Esophagus (tissue), 2 donors: ENCODE data around the gene DEDD2. TPM values are rescaled to one million over a fixed set of nuclear protein-coding genes. Genes with fewer than 3 reads are reported as not detected.

Experiments
- H3K27ac ChIP-seq, 2 donors: one replicate each; pipeline ENCODE4 v1.5.1; 2013; ENCODE audit warnings: low read depth in 2 of 2, mild to moderate bottlenecking in 2 of 2, inconsistent platforms in 1 of 2, low read length in 1 of 2, moderate library complexity in 1 of 2
- H3K27me3 ChIP-seq, 2 donors: one replicate each; pipeline ENCODE4 v1.6.1; 2013; ENCODE audit warnings: low read length in 2 of 2, control low read depth in 1 of 2, mild to moderate bottlenecking in 1 of 2; ENCODE audit not compliant: insufficient read depth in 2 of 2, control insufficient read depth in 1 of 2
- H3K36me3 ChIP-seq, 2 donors: one replicate each; pipeline ENCODE4 v1.6.1; 2013; ENCODE audit warnings: low read length in 1 of 2; ENCODE audit not compliant: control insufficient read depth in 2 of 2, insufficient read depth in 2 of 2
- H3K4me1 ChIP-seq, 2 donors: one replicate each; pipeline ENCODE4 v1.6.1; 2013; ENCODE audit warnings: low read length in 1 of 2; ENCODE audit not compliant: control insufficient read depth in 2 of 2, insufficient read depth in 2 of 2
- H3K4me3 ChIP-seq, 2 donors: one replicate each; pipeline ENCODE4 v1.5.1; 2013; ENCODE audit warnings: low read length in 2 of 2, mild to moderate bottlenecking in 2 of 2, low read depth in 1 of 2, moderate library complexity in 1 of 2
- H3K9me3 ChIP-seq, 2 donors: one replicate each; pipeline ENCODE4 v1.6.1; 2013; ENCODE audit warnings: mild to moderate bottlenecking in 2 of 2, low read depth in 1 of 2, low read length in 1 of 2, moderate library complexity in 1 of 2; ENCODE audit not compliant: control insufficient read depth in 2 of 2, insufficient read depth in 1 of 2
- WGBS, 2 donors: extraction: QIAGEN DNeasy Blood & Tissue Kit; methylation state at CpG; one replicate each; pipeline ENCODE4 v1.1.7; 2013; 5-methylcytosine and 5-hydroxymethylcytosine counted together
- polyA plus RNA-seq, 2 donors: library from polyadenylated mRNA; stranded (reverse); fragments of 200-250 nt; gene quantifications; one replicate each; pipeline ENCODE4 v1.2.3, GENCODE V29; 2013
- donor health status: healthy with polysubstance abuse.
- donor health status: Bipolar disorder and iron deficiency.

Gene DEDD2
- polyA plus RNA-seq, 2 donors: 20.7 to 21.9 TPM

DNA sequence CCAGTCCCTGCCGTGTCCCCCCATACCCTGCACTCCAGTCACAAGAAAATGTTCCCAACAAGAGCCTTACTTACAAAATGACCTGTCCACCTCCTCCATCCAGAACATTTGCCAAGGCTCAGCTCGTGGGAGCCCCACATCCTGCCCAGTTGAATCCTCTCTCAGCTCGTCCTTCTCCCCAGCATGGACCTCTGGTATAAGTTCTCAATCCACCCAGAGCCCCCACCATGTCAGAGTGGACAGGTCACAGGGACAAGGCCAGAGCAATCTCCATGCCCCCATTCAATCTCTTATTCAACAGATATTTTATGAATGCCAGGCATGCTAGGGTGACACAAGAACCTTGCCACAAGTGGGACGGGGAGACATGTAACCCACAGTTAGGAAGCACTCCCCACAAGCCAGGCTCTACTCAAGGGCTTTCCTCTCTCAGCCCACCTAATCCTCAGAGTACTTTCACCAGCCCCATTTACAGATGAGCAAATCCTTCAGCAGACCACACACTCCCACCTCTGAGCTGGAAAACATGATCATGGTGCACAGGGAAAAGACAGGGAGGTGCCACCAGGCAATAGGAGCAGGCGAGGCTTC, 15.1 kb downstream of the DEDD2 start:
- Histone ChIP-seq H3K9me3 (no peaks in the 10 kb centered on the region), H3K27me3 (no peaks in the 10 kb centered on the region), H3K4me3 (no peak overlapping the region), H3K27ac (peak overlapping the region; percentile 8 to 59), H3K36me3 (peaks cover 17 to 49% of the 10 kb centered on the region in 2 donors), H3K4me1 (peaks cover 12 to 39% of the 10 kb centered on the region in 2 donors)
- WGBS, 2 donors: 78 to 82% methylated on average over 5 of the region's 5 CpGs

DNA sequence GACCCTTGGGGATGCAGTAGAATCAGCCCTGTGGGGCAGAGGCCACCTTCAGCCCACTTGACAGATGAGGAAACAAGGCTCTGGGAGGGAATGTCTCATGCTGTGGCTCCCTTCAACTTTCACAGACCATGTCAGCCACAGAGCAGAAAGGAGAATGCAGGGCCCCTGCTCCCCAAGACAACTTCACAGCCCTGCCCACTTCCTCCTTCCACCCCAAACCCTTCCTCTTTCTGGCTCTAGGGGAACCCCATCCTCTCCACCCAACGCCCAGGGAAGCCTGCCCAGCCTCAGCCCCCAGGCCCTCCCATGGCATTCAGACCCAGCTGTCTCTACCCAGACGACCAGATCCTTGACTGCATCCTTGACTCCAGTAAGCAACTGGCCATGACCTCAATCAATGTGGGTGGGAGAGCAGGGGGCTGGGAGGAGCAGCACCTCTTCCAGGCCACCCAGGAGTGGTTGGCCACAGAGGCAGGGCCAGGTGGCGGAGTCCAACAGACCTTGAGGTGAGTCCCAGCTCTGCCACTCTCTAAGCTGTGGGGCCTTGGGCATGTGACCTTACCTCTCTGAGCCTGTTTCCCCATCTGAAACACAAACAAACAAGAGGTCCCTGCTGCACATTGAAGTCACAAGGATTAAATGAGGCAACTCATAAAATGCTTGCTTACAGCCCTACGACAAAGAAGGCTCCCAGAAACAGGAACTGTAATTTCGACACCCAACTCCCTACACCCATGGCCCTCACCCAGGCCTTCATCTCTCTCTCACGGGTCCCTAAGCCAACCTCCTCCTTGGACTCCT, 15.8 kb downstream of the DEDD2 start:
- no peak overlapping the region for H3K4me3 ChIP-seq

DNA sequence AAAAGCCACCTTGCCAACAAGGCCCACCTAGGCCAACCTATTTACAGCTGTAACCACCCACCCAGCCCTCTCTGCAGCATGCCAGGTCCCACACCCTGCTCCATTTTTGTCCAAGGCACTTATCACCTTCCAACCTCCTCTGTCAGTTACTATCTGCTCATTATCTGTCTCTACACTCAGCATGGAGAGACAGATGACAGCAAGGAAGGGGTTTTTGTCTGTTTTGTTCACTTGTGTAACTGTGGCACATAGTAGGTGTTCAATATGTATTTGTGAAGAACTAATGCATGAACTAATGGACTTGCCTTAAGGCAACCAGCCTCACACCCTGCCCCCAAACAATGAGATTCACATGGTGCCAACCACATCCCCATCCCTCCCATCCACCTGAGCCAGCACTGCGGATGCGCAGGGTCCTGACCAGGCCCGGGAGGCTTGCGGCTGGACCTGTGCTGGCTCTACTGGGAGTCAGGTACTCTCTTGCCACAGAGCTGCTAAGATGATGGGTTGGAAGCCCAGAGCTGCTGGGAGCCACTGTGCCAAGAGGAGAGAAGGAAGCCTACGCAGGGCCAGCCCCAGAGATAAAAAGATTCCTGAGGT, 17.3 kb downstream of the DEDD2 start:
- Histone ChIP-seq H3K27me3 (no peaks in the 10 kb centered on the region), H3K36me3 (peaks cover 12 to 38% of the 10 kb centered on the region in 2 donors), H3K4me1 (peaks cover 6 to 32% of the 10 kb centered on the region in 2 donors), H3K27ac (peak overlapping the region; percentile 74 to 83), H3K4me3 (no peak overlapping the region), H3K9me3 (no peaks in the 10 kb centered on the region)
- 83 to 91% methylated on average over 5 of the region's 5 CpGs for WGBS, 2 donors

More for the DNA sequence above, 15.8 kb downstream of the DEDD2 start:
- H3K27me3 ChIP-seq: no peaks in the 10 kb centered on the region
- peaks cover 17 to 43% of the 10 kb centered on the region in 2 donors for H3K36me3 ChIP-seq
- H3K27ac ChIP-seq: peak overlapping the region; percentile 58 to 59
- 62 to 66% methylated on average over 6 of the region's 6 CpGs for WGBS, 2 donors
- H3K4me1 ChIP-seq: peaks cover 6 to 37% of the 10 kb centered on the region in 2 donors
- no peaks in the 10 kb centered on the region for H3K9me3 ChIP-seq

DNA sequence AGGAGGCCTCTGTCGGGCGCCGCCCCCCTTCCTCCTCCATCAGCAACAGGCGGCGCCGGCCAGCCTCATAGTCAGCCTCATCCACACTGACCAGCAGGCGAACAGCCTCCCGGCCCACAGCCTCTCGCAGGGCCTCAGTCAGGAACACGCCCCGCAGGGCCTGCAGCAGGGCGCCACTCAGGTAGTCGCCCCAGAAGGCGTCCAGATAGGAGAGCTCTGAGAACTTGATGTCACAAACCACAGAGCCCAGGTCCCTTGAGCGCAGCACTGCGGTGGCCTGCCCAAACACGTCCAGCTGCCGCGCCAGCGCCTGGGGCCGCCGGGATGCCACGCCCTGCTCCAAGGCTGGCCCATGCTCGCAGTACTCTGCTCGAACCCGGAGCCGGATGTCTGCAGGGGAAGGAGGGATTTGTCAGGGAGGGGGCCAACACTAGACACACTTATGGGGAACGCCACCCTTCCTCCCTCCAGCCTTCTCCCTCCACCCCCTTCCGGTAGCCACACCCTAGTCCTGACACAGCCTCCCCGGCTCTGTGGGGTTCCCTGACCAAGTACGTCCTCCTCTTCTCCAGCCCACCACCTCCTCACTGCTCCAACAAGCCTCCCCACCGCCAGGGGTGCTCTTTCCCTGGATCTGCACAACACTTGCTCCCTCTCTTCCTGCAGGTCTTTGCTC, 17.9 kb downstream of the DEDD2 start:
- Histone ChIP-seq H3K36me3 (peaks cover 7 to 38% of the 10 kb centered on the region in 2 donors), H3K4me1 (peaks cover 6 to 32% of the 10 kb centered on the region in 2 donors), H3K4me3 (peak overlapping the region in 1 of 2 donors; percentile 23), H3K27ac (peak overlapping the region; percentile 74 to 83), H3K9me3 (no peaks in the 10 kb centered on the region), H3K27me3 (no peaks in the 10 kb centered on the region)
- WGBS, 2 donors: 47 to 59% methylated on average over 32 of the region's 32 CpGs

DNA sequence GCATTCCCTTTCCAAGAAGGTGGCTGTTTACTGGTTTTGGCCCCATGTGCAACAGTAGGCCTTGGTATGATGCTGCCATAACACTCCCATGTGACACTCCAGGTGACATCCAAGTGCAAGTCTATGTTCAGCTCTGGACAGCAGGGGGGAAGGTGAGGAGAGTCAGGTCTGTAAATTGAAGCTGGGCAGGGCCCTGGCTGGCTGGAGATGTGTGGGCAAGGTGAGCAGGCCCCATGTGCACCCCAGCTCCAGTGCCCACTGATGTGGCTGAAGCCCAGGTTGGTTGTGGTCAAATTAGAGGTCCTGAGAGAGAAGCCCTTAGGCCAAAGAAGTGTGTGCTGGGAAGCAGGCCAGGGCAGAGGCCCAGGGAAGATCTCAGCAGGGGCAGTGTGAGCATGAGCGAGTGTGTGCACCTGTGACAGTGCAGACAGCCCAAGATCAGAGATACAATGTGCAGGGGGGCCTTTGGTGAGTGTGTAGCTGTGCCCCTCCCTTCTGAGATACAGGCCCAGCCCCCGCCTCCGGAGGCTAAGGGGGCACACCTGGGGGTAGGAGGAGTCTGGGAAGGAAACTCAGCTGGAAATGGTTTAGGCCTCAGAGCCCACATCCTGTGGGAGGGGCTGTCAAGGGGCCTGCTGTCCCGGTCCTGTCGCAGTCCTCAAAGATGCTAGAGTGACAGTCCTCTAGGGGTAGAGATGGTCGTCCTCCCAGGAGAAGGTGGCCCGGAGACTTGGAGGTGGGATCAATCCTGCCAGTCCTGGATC, 18.6 kb downstream of the DEDD2 start:
- H3K27me3 ChIP-seq: no peaks in the 10 kb centered on the region
- H3K4me3 ChIP-seq: peak overlapping the region in 1 of 2 donors; percentile 23
- 44 to 57% methylated on average over 7 of the region's 7 CpGs for WGBS, 2 donors
- no peaks in the 10 kb centered on the region for H3K9me3 ChIP-seq
- peak overlapping the region; percentile 74 to 83 for H3K27ac ChIP-seq
- H3K36me3 ChIP-seq: peaks cover 6 to 34% of the 10 kb centered on the region in 2 donors
- peaks cover 6 to 32% of the 10 kb centered on the region in 2 donors for H3K4me1 ChIP-seq

DNA sequence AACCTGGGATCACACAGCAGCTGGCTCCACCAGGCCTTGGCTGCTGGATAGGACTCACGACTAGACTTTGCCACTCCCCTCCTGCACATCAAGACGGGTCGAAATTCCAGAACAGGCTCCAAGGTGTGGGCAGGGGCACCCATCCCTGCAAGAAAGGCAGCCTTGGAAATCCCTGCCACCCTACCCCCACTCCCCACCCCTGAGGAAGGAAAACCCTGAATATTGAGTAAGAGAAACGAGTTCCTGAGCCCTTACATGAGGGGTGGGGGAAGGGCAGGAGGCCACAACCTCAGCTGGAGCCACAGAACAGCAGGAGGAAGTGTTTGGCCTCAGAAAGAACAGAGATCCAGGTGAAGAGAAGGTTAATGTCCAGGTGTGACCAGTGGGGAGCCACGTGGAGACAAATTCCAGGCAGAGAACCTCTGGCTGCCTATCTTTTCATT, 20.1 kb downstream of the DEDD2 start:
- WGBS, 2 donors: 39 to 41% methylated on average over 5 of the region's 5 CpGs
- peaks cover 6 to 27% of the 10 kb centered on the region in 2 donors for H3K36me3 ChIP-seq
- no peaks in the 10 kb centered on the region for H3K9me3 ChIP-seq
- H3K4me3 ChIP-seq: no peak overlapping the region
- H3K27ac ChIP-seq: peak overlapping the region in 1 of 2 donors; percentile 45
- H3K4me1 ChIP-seq: peaks cover 6 to 32% of the 10 kb centered on the region in 2 donors
- H3K27me3 ChIP-seq: no peaks in the 10 kb centered on the region

DNA sequence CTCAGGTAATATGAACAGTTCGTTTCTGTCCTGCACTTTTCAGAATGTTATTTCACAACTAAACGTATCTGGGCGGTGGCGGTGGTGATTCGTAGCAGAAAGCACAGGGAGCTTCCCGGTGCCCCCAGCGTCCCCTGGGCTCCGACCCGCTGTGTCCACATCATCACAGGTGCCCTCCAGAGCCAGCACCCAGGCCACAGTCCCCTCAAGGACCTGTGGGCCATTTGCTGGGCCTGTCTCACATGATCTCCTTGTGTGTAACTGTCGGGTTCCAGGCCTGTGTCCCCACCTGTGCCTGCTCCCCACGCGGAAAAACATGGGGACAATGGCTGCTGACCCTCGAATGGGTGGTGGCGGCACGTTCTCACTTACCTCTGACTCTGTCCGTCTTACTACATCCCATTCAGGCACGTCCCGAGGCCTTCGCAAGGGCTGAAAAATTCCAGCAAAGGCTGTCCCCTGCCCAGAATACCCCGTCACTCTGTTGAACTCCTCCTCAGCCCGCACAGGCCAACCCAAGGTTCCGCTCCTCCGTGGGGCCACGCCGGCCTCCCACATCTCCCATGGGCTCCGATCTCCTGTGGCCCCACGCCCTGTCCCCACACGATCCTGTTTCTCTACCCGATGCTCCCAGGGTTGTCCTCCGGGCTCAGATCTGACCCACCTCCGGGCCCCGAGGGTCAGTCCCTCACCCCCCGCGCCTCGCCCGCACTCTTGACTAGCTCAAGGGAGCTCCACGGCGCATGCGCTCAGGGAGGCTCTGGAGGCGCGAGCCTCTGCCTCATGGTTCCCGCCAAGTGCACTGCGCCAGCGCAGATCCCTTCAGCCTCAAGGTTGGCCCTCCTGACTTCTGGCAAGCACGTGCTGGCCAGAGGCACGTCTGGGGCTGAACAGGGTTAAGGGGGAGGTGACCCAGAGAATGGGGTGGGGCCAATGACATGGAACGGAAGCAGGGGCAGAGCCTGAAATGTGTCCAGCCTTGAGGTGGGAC, 21.2 kb downstream of the DEDD2 start:
- Histone ChIP-seq H3K27me3 (no peaks in the 10 kb centered on the region), H3K9me3 (no peaks in the 10 kb centered on the region), H3K27ac (no peak overlapping the region), H3K4me1 (peaks cover 8 to 32% of the 10 kb centered on the region in 2 donors), H3K4me3 (no peak overlapping the region), H3K36me3 (peaks cover 6 to 21% of the 10 kb centered on the region in 2 donors)
- WGBS, 2 donors: 90 to 91% methylated on average over 47 of the region's 47 CpGs

DNA sequence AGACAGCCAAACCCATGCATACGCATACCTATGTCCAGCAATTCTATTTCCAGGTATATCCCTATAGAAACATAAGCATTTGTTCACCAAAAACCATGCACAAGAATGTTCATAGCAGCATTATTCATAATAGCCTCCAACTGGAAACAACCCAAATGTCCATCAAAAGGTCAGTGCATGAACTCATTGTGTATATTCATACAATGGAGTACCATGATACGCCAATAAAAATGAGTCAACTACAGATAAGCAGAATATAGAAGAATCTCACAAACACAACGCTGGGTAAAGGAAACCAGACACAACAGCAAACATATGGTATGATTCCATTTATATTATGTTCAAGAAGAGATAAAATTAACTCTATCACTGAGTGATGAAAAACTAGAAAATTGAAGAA, 23.8 kb downstream of the DEDD2 start:
- WGBS, 2 donors: 56 to 66% methylated on average over 3 of the region's 3 CpGs
- H3K36me3 ChIP-seq: peaks cover 2 to 7% of the 10 kb centered on the region in 2 donors
- no peak overlapping the region for H3K4me3 ChIP-seq
- H3K27ac ChIP-seq: no peak overlapping the region
- H3K27me3 ChIP-seq: no peaks in the 10 kb centered on the region
- H3K4me1 ChIP-seq: peaks cover 3 to 13% of the 10 kb centered on the region in 2 donors
- no peaks in the 10 kb centered on the region for H3K9me3 ChIP-seq
